NCI-H1694 (cell line): ENCODE results near the gene UBE2O.

Experiments used
- DNase-seq: peaks from one replicate; lab custom pipeline; 2025; lab: John Stamatoyannopoulos, UW

Gene UBE2O

GRCh38 chr17:76414334-76415295 lies 38.3 kb downstream of the UBE2O start:
- DNase-seq: peak; percentile 82

- DNase-seq: no peak
These were observed 41.7 kb downstream of the UBE2O start for GRCh38 chr17:76411247-76411646.

DNA sequence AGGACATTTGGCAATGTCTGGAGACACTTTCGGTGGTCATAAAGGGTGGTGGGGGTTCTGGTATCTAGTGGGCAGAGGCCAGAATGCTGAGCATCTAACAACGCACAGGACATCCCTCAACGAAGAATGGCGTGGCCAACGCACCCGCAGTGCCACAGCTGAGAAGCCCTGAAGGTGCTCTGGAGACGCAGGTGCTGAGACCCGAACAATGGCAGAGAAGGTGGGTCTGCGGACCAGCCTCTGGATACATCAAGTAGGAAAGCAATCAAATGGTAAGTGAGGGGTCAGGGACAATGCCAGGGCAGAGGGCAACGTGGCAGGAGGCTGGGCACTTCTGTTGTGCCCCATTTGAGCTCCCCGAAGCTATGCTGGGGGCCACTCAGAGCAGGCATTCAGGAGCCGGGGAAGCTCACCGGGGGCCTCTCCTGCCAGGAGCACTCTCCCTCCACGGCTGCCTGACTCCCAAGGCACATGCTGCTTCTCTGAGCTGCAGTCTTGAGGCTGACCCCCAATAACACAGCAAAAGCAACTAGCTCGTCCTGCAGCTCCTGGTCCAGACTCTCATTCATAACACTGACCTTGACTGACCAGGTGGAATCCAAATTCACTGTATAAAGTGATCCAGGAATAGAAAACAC lies 42.5 kb downstream of the UBE2O start:
- DNase-seq: no peak

- DNase-seq: peak; percentile 61
These were observed 44.7 kb downstream of the UBE2O start for GRCh38 chr17:76408037-76408849.

- DNase-seq: no peak
These were observed 45.4 kb downstream of the UBE2O start for GRCh38 chr17:76407509-76407908.

GRCh38 chr17:76405967-76406647 lies 46.8 kb downstream of the UBE2O start:
- peak; percentile 58 for DNase-seq

- no peak for DNase-seq
These were observed 47.4 kb downstream of the UBE2O start for GRCh38 chr17:76405607-76405966.

DNA sequence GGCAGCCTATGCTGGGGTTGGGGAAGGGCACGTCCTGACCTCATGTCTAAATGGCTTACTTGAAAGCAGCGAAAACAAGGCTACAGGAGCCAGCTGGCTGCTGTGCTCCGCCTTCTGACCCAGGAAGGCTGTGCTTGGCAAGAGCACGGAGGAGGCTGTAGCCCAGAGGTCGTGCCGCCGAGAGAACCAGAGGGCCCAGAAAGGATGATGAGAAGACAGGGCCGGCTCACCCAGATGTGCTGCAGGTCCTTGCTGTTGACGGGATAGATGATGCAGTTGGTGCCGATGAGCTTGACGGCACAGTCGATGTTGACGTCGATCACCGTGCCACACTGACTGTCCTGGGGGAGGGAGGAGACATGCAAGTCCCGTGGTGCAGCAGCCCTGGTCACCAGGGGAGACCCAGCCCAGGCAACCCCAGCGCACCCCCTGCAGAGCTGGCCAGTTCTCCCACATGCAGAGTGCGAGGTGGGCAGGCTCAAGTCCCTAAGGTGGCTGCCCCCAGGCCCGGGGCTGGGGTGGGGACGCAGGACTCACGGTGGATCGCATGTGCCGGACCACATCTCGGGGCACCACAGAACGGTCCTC lies 47.9 kb downstream of the UBE2O start:
- no peak for DNase-seq

DNA sequence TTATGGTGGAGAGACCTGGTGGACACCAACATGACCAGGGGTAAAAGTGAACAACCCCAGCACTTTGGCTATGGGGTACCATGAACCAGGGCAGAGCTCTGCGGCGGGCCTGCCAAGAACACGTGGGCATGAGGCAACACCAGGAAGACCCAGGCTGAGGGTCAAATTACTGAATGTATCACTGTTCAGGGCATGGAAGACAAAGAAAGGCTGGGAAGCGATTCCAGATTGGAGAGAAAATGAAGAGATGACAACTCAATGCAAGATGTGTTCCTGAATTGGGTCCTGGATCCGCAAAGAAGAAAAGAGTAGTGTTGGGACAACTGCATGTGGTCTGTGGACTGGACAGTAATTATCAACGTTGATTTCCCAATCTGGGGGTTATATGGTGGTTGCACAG lies 48.7 kb downstream of the UBE2O start:
- no peak for DNase-seq

GRCh38 chr17:76402711-76403110 lies 50.2 kb downstream of the UBE2O start:
- no peak for DNase-seq

DNA sequence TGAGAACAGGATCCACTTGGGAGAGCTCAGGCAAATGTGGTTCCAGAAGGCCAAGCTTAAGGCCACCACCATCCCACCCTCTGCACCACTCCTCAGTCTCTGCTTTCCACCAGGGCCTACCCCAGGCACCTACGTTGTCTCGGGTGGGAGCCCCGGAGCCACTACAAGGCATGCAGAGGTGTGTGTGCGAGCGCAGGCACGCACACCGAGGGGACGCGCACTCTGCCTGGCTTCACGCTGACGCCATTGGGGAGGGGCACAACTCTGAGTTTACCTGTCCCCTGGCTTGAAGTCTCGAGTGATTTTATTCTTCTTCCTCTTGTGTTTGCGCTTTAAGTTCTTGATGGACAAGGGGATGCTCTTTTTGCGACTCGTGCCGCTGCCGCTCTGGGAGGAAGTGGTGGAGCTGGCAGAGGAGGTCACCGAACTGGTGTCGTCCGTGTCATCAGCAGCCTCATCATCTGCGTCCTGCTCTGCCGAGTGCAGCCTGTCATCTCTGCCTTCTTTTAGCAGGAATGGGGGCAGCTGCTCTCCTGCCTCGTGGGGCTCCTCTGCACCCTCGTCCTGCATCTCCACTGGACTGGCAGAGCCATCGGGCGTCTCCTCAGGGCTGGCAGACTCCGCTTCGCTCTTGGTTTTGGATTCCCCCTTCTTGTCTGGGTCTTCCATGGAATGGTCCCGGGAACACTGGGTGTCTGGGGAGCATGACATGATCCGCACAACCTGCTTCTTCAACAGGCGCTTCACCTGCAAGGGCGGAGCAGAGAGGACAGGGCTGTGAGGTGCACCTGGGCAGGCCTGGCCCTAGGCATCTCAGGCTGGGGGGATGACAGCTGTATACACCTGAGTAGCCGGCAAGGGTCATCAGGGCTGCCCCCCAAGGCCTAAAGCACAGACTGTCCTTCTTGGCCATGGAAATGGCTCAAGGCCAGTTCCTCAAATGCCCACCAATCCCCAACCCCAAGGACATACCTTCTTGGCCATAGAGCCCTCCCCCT lies 53.5 kb downstream of the UBE2O start:
- no peak for DNase-seq

GRCh38 chr17:76398523-76399174 lies 54.3 kb downstream of the UBE2O start:
- no peak for DNase-seq

DNA sequence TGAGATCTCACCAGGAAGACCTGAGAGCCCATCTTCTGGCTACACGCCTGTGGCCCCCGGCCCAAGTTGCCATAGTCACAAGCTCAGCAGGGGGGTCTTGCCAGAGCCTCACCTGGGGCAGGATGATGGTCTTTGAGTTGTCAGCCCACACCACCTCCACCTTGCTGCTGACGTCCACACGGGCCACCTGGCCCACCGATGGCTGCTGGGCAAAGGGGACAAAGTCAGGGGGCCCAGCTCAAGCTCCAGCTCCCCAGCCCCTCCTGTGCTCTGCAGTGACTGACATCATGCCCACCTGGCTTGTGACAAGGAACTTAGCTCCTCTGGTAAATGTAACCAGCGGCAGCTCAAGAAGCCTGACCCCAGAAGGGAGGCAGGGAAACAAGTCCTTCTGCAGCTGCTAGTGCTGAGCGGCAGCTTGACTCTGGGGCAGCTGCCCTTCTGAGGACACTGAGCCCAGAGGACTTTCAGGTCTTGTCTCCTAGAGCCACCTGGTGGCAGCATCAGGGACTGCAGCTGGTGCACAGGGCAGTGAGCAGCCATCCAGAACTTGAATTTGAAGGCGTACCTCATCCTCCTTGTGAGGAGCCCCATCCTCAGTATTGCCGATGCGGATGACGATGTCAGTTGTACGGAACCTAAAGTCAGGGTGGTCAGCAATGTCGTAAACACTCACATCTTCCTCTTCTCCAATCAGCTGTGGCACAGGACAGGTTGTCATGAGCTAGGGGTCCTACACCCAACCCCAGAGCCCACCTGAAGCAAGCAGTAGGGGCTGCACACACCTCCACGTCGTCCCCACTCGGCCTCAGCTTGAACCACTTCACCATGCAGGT lies 55.0 kb downstream of the UBE2O start:
- DNase-seq: peak; percentile 80

DNA sequence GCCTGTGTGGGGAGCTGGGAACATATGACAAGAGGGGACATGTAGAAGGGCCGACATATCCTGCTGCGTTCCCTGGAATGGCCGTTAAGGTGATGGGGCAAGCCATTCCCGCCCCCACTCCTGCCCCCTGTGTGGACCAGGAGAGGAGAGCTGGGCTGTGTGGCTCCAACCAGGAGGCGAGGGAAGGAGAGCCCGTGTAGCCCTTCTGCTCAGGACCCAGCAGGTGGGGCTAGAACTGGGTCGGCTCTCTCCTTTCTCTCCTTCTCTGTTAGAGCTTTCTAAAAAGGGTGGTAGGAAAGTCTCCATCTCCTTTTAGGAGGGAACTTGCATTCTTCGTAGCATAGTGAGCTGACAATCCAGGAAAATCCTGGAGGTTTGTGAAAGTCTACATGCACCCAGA lies 55.8 kb downstream of the UBE2O start:
- peak; percentile 51 for DNase-seq

- no peak for DNase-seq
These were observed 57.0 kb downstream of the UBE2O start for GRCh38 chr17:76395980-76396379.

DNA sequence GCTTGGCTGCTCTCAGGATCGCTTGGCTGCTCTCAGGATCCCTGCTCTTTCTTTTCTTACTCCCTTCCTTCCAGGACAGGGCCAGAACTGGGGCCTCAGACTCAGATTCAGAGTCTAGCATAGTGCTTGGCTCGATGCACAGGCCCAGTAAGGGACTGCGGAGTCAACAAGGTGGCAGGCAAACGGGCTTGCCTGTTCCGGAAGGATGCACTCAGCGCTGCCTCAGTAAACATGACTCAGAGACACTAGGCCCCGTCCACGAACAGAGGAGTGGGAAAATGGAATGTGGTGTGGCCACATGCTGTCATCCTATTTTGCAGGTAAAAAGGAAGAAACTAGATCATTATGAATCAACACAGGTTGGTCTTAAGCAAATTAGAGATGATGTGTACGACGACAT lies 58.8 kb downstream of the UBE2O start:
- peak; percentile 48 for DNase-seq

DNA sequence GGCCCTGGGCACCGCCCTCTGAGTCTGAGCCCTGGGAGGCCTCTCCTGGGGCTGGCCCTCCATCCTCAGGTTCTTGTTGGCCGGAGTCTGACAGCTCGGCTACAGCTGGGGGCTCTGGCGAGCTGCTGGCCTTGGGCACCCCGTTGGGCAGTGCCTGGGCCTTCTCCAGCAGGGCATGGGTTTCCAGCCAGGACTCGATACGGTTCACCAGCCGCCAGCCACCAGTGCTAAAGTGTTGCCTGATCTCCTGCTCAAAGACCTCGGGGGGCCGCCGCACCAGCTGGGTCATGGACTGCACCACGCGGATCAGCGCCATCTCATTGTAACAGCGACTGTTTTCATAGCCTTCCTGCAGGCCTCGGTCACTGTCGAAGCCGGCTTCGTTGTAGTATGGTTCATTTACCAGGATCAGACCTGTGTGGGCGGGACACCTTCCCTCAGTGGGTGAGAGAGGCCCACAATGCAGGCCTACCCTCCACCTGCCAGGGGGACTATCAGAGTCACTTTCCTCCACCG lies 61.7 kb downstream of the UBE2O start:
- no peak for DNase-seq

DNA sequence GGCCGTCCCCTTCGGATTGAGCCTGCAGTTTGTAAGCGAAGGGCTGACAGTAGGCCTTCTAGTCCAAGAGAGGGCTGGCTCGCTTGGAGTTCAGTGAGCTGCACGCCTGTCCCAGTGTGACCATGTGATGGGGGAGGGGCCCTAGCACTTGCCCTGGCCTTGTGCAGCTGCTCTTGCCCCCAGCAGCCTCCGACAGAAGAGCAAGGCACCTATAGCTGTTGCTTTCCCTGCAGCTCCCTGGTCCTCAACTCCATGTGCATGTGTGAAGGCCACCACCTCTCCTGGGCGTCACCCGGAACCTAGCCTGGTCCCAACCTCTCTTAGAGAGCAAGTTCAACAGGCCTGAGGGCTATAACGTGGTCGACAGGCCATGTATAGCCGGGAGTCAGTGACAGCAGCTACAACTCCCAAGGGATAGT lies 62.9 kb downstream of the UBE2O start:
- no peak for DNase-seq
